ENCODE data around the gene CNTNAP4. TPM values are rescaled to one million over a fixed set of nuclear protein-coding genes. Genes with fewer than 3 reads are reported as not detected.

Gene CNTNAP4
- total and polyA plus RNA-seq, 5 experiments from 2014 or later = not detected

GRCh38 chr16:76385601-76386230, 108.5 kb downstream of the CNTNAP4 start:
- Mint-ChIP-seq H3K27me3 (no peaks in the 10 kb centered on the region), H3K9me3 (peaks cover 0 to 4% (median 0%) of the 10 kb centered on the region in 9 donors), H3K36me3 (no peaks in the 10 kb centered on the region), H3K27ac (no peak overlapping the region), H3K4me3 (no peak overlapping the region), H3K4me1 (no peaks in the 10 kb centered on the region)
- POLR2A ChIA-PET = no interaction called here
- ATAC-seq (no peak), DNase-seq (no peak)

DNA sequence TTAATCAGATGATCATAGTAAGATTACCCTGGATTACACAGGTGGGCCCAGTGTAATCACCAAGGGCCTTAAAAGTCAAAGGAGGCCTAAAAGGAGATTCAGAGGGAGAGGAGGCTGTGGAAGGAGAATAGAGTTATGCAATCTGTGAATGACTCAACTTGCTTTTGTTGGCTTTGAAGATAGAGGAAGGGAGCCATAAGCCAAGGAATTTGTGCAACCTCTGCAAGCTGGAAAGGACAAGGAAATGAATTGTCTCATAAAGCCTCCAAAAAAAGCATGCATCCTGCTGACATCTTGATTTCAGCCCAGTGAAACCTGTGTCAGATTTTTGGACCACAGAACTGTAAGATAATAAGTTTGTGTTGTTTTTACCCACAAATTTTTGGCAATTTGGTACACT, 109.6 kb downstream of the CNTNAP4 start:
- no peak for DNase-seq
- no peaks in the 10 kb centered on the region for H3K4me1 Mint-ChIP-seq
- H3K27ac Mint-ChIP-seq = no peak overlapping the region
- no peak for ATAC-seq
- peaks cover 0 to 4% (median 0%) of the 10 kb centered on the region in 9 donors for H3K9me3 Mint-ChIP-seq
- POLR2A ChIA-PET = no interaction called here
- H3K36me3 Mint-ChIP-seq = no peaks in the 10 kb centered on the region
- no peaks in the 10 kb centered on the region for H3K27me3 Mint-ChIP-seq
- no peak overlapping the region for H3K4me3 Mint-ChIP-seq

DNA sequence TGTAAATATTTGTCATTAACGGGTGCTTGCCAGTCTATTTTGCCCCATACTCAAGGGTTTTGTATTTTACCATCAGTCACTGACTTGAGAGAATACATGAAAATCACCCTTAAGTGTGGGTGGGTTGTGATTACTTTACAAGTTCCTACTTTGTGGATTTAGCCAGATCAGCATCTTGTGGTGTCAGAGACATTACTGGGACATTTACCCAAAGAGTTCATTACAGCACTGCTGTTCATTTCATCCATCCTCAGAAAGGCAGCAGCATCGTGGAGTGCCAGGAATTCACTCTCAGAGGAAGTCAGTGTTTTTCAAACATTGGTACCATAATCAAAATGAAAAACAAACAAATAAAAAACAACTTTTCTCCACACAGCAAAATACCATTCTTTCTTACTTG, 110.8 kb downstream of the CNTNAP4 start:
- POLR2A ChIA-PET = no interaction called here
- ATAC-seq (no peak), DNase-seq (no peak)
- H3K4me3 Mint-ChIP-seq = no peak overlapping the region
- no peaks in the 10 kb centered on the region for H3K4me1 Mint-ChIP-seq
- peaks cover 0 to 4% (median 0%) of the 10 kb centered on the region in 9 donors for H3K9me3 Mint-ChIP-seq
- no peaks in the 10 kb centered on the region for H3K36me3 Mint-ChIP-seq
- H3K27ac Mint-ChIP-seq = no peak overlapping the region
- H3K27me3 Mint-ChIP-seq = peaks cover 0 to under 1% (median 0%) of the 10 kb centered on the region in 5 donors

DNA sequence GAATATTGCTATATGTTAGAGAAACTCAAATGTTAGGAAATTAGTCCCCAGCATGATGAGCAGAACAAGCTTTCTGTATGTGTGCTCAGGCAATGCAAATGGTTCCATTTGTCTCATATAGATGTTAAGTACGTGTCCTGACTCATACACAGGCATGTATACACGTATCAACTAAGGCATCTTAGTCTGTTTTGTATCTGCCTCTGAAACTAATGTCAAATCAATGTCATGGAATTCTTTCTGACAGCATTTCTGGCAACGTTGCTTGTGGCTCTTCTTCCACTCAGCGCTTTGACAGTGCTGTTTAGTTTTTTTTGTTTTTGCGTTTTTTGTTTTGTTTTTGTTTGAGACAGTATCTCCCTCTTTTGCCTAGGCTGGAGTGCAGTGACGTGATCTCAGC, 111.9 kb downstream of the CNTNAP4 start:
- H3K4me3 Mint-ChIP-seq = no peak overlapping the region
- POLR2A ChIA-PET = no interaction called here
- no peak overlapping the region for H3K27ac Mint-ChIP-seq
- no peaks in the 10 kb centered on the region for H3K36me3 Mint-ChIP-seq
- H3K27me3 Mint-ChIP-seq = peaks cover 0 to 1% (median 0%) of the 10 kb centered on the region in 5 donors
- H3K9me3 Mint-ChIP-seq = peaks cover 0 to 6% (median 0%) of the 10 kb centered on the region in 9 donors
- DNase-seq = no peak
- H3K4me1 Mint-ChIP-seq = no peaks in the 10 kb centered on the region
- no peak for ATAC-seq

- POLR2A ChIA-PET = no interaction called here
- H3K36me3 Mint-ChIP-seq = no peaks in the 10 kb centered on the region
- no peaks in the 10 kb centered on the region for H3K4me1 Mint-ChIP-seq
- no peak for ATAC-seq
- no peak for DNase-seq
- no peak overlapping the region for H3K27ac Mint-ChIP-seq
- H3K9me3 Mint-ChIP-seq = peaks cover 0 to 7% (median 0%) of the 10 kb centered on the region in 9 donors
- H3K4me3 Mint-ChIP-seq = no peak overlapping the region
- peaks cover 0 to 1% (median 0%) of the 10 kb centered on the region in 5 donors for H3K27me3 Mint-ChIP-seq
These were observed 113.3 kb downstream of the CNTNAP4 start for GRCh38 chr16:76390476-76390875.

GRCh38 chr16:76396977-76397376, 119.8 kb downstream of the CNTNAP4 start:
- Mint-ChIP-seq H3K36me3 (no peaks in the 10 kb centered on the region), H3K4me3 (no peak overlapping the region), H3K27me3 (peaks cover 0 to 1% (median 0%) of the 10 kb centered on the region in 5 donors), H3K4me1 (no peaks in the 10 kb centered on the region), H3K9me3 (peaks cover 0 to 22% (median 5%) of the 10 kb centered on the region in 9 donors), H3K27ac (no peak overlapping the region)
- ATAC-seq (no peak), DNase-seq (no peak)
- POLR2A ChIA-PET = no interaction called here

- Mint-ChIP-seq H3K27ac (no peak overlapping the region), H3K9me3 (peaks cover 0 to 9% (median 6%) of the 10 kb centered on the region in 9 donors), H3K27me3 (no peaks in the 10 kb centered on the region), H3K4me1 (no peaks in the 10 kb centered on the region), H3K36me3 (no peaks in the 10 kb centered on the region), H3K4me3 (no peak overlapping the region)
- POLR2A ChIA-PET = no interaction called here
- ATAC-seq (no peak), DNase-seq (no peak)
These were observed 132.5 kb downstream of the CNTNAP4 start for GRCh38 chr16:76409706-76410105.

GRCh38 chr16:76421571-76421970, 144.4 kb downstream of the CNTNAP4 start:
- no peaks in the 10 kb centered on the region for H3K36me3 Mint-ChIP-seq
- H3K4me3 Mint-ChIP-seq = no peak overlapping the region
- H3K27ac Mint-ChIP-seq = no peak overlapping the region
- no peaks in the 10 kb centered on the region for H3K4me1 Mint-ChIP-seq
- no peaks in the 10 kb centered on the region for H3K27me3 Mint-ChIP-seq
- DNase-seq (no peak), ATAC-seq (no peak)
- POLR2A ChIA-PET = no interaction called here
- H3K9me3 Mint-ChIP-seq = peaks cover 0 to 20% (median 5%) of the 10 kb centered on the region in 9 donors

- H3K4me3 Mint-ChIP-seq = no peak overlapping the region
- no peak for DNase-seq
- no peak for ATAC-seq
These were observed 151.7 kb downstream of the CNTNAP4 start for GRCh38 chr16:76428858-76429257.

GRCh38 chr16:76441391-76441790, 164.2 kb downstream of the CNTNAP4 start:
- ATAC-seq (no peak), DNase-seq (no peak)
- POLR2A ChIA-PET = no interaction called here
- no peak overlapping the region for H3K27ac Mint-ChIP-seq
- no peaks in the 10 kb centered on the region for H3K36me3 Mint-ChIP-seq
- peaks cover 0 to 11% (median 0%) of the 10 kb centered on the region in 9 donors for H3K9me3 Mint-ChIP-seq
- H3K4me1 Mint-ChIP-seq = peaks cover 0 to 2% (median 0%) of the 10 kb centered on the region in 4 donors
- peaks cover 0 to 2% (median 0%) of the 10 kb centered on the region in 5 donors for H3K27me3 Mint-ChIP-seq
- H3K4me3 Mint-ChIP-seq = no peak overlapping the region

More at GRCh38 chr16:76428858-76429257, 151.7 kb downstream of the CNTNAP4 start:
- H3K9me3 Mint-ChIP-seq = peaks cover 0 to 6% (median 0%) of the 10 kb centered on the region in 9 donors
- H3K27ac Mint-ChIP-seq = no peak overlapping the region
- POLR2A ChIA-PET = no interaction called here
- H3K36me3 Mint-ChIP-seq = no peaks in the 10 kb centered on the region
- no peaks in the 10 kb centered on the region for H3K4me1 Mint-ChIP-seq
- H3K27me3 Mint-ChIP-seq = no peaks in the 10 kb centered on the region

- DNase-seq = no peak
These were observed 164.7 kb downstream of the CNTNAP4 start for GRCh38 chr16:76441876-76442275.

GRCh38 chr16:76443973-76444372, 166.8 kb downstream of the CNTNAP4 start:
- no peak for DNase-seq
- peaks cover 0 to 22% (median 2%) of the 10 kb centered on the region in 9 donors for H3K9me3 Mint-ChIP-seq
- no peaks in the 10 kb centered on the region for H3K36me3 Mint-ChIP-seq
- H3K27ac Mint-ChIP-seq = no peak overlapping the region
- ATAC-seq = no peak
- POLR2A ChIA-PET = no interaction called here
- H3K4me3 Mint-ChIP-seq = no peak overlapping the region
- peaks cover 0 to 2% (median 0%) of the 10 kb centered on the region in 4 donors for H3K4me1 Mint-ChIP-seq
- peaks cover 0 to 2% (median 0%) of the 10 kb centered on the region in 5 donors for H3K27me3 Mint-ChIP-seq

More at GRCh38 chr16:76441876-76442275, 164.7 kb downstream of the CNTNAP4 start:
- H3K27me3 Mint-ChIP-seq = peaks cover 0 to 2% (median 0%) of the 10 kb centered on the region in 5 donors
- H3K36me3 Mint-ChIP-seq = no peaks in the 10 kb centered on the region
- ATAC-seq = no peak
- POLR2A ChIA-PET = no interaction called here
- no peak overlapping the region for H3K4me3 Mint-ChIP-seq
- H3K9me3 Mint-ChIP-seq = peaks cover 0 to 11% (median 0%) of the 10 kb centered on the region in 9 donors
- peaks cover 0 to 2% (median 0%) of the 10 kb centered on the region in 4 donors for H3K4me1 Mint-ChIP-seq
- no peak overlapping the region for H3K27ac Mint-ChIP-seq

DNA sequence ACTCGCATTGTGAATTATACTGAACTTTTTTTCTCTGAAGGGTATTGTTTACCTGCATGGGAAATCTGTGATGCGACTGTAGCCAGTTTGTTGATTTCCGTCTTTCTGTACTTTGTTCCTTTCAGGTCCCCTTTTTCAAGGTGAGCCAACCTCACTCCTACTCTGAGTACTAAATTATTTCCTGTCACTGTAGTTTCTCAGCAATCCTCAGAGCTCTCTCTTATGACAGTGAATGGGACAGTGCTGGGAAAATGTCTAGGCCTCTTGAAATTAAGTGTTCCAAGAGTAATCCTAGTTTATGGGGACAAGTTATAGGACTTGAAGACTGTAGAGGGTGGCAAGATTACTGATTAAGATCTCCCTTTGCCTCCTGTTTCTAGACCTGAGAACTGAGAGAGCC, 167.6 kb downstream of the CNTNAP4 start:
- H3K4me3 Mint-ChIP-seq = no peak overlapping the region
- ATAC-seq (no peak), DNase-seq (no peak)
- peaks cover 0 to 2% (median 0%) of the 10 kb centered on the region in 5 donors for H3K27me3 Mint-ChIP-seq
- peaks cover 0 to 22% (median 2%) of the 10 kb centered on the region in 9 donors for H3K9me3 Mint-ChIP-seq
- POLR2A ChIA-PET = no interaction called here
- H3K27ac Mint-ChIP-seq = no peak overlapping the region
- no peaks in the 10 kb centered on the region for H3K36me3 Mint-ChIP-seq
- peaks cover 0 to 2% (median 0%) of the 10 kb centered on the region in 4 donors for H3K4me1 Mint-ChIP-seq

DNA sequence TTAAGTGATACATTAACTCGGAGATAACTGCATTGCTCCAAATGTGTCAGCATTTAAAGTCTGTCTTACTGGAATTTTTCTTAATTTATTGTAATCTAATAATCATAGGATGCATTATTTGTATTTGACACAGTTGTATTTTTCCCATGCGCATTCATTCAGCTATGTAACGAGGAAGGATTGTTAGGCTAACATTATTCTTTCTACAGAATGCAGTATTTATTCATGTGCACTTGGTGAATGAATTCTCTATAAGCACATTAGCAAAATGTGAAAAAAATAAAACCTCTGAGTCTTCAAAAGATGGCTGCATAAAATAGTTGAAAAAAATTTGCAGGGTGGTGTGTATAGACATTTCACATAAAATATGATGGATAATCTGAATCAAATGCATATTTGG, 168.6 kb downstream of the CNTNAP4 start:
- DNase-seq = no peak
- POLR2A ChIA-PET = no interaction called here
- Mint-ChIP-seq H3K36me3 (no peaks in the 10 kb centered on the region), H3K9me3 (peaks cover 0 to 22% (median 3%) of the 10 kb centered on the region in 9 donors), H3K4me1 (peaks cover 0 to 2% (median 0%) of the 10 kb centered on the region in 4 donors), H3K4me3 (no peak overlapping the region), H3K27ac (no peak overlapping the region), H3K27me3 (peaks cover 0 to 2% (median 0%) of the 10 kb centered on the region in 5 donors)
- ATAC-seq = no peak

All from naive thymus-derived CD8-positive, alpha-beta T cell (primary cell).